ENCODE measurements around the gene TTLL5.

TTLL5 gene

DNA sequence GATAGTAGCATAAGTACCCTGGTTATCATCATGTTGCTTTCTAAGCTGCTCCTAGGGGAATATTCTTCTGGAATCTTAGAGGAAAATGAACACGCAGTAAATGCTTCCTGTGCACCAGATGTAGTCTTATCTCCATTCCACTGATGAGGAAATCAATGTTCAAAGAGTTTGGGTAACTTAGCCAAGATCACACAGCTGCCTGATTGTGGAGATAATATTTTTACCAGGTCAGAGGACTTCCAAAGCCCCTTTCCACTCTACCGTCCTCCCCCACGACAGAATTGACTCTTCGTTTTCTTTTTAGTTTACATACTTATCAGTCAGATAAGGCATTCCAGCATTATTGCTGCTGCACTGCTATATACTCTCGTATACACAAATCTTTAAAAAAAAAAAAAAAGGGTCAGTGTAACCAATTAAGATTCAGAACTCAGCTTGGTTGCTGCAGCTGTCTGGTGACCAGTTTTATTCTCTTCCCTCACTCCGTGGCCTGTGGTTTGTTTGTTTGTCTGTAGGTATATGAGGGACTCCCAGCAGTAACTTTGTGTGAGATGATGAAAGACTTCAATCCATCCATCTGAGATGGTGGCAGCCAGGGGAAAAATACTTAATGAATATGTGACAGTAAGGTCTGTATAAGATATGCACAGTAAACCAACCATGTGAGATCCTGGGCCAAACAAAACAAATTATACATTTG, 210.3 kb downstream of the TTLL5 start:
- DNase-seq (ENCODE audit: low spot score) = no peak

DNA sequence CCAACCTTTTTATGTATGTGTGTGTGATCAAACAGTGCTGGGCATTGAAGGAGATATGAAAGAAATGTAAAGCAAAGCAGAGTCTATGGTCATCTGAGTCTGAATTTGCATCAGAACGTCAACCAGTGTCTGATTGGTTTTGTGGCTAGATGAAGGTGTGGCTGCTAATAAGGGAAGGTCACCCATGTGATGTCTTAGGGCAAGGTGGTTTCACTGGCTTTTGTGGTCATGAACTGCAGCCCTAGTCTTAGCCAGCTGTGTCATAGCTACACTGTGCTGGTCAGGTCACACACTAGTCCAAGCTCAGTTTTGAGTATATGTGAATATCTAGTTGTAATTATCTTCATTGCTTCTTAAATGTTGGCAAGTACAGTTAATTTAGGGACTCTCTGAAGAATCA, 214.9 kb downstream of the TTLL5 start:
- DNase-seq (ENCODE audit: low spot score) = no peak

DNA sequence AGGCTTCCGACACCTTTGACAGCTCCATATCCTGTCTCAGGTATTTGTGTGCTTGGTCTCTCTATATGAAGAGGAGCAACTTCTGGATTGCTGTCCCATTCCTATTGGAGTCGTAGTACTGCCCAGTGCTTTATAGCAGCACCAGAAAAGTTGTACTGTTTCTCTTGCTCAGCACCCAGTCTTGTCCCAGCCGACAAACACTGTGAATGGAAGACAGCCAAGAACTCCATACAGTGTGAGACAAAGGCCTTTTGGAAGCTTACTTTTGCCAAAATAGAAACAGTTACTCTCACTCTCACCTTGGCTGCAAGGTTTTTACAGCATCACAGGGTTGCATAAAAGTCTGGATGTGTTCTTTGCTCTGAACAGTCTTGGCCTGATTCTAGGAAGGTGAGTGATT, 215.5 kb downstream of the TTLL5 start:
- DNase-seq (ENCODE audit: low spot score) = no peak

DNA sequence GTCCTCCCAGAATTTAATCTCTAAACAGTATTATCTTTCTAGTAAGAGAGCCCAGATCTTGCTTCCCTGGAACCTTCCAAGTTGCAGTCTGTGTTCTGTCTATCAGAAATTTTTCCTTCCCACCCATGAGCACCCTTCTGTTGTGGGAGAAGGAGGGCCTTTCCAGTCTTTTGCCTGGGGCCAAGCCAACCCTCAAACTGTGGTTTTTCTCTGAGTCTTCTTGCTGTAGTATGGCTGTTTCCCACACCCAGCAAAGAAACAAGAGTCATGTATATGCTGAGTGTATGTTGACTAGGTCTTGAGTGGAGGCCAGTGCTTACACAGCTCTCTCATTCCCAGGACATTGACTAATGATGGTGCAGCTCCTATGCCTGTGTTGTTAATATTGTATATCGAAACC, 216.2 kb downstream of the TTLL5 start:
- no peak for DNase-seq (ENCODE audit: low spot score)

DNA sequence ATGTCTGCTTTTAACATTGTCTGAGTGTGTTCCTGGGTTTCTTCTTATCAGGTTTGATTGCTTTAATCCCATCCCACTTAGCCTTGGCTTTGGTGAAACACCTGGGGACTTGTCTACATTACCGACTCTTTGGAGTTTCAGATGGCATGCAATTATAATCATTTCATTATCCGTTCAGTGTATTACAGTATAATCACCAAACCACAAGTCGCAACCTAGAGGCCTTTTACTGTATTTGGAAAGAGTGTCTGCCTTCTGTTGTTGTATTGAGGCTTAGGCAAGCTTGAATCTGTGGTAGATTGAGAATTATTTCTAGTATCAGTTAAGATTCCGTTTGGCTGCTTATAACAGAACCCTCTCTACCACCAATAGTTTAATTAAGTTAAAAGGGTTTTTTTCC, 216.8 kb downstream of the TTLL5 start:
- no peak for DNase-seq (ENCODE audit: low spot score)

DNA sequence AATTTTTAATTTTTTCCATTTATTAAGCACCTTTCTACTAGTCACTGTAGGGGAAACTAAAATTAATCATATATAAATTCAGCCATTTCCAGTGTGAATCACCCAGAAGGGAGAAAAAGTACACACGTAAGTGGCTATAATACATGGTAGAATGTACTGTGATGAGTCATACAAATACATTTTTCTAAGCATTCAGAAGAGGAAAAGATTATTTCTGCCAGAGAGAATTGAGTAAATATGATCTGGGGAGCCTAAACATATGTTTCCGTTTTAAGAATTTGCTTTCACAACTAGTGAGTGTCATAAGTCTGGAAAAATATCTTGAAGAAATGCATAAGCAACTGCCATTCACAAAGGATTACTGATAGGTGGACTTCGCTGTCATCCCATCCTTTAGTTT, 218.0 kb downstream of the TTLL5 start:
- DNase-seq (ENCODE audit: low spot score) = no peak

DNA sequence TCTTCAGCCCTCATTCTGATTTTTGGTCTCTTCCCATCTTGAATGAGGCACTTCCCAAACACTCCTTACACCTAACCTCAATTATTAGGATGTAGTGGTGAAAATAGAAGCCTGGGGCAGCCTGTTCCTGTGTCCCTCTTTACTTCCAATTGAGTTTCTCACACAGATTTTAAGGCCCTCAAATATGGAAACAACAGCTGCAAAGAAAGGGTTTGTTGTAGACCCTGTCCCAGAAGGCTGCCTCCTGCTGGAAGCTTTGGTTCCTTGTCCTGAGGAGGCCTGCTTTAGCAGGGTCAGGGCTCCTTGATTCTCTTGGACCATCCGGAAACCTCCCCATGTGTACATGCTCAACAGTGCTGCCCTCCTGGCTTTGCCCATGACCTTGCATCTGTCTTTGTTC, 219.5 kb downstream of the TTLL5 start:
- no peak for DNase-seq (ENCODE audit: low spot score)

DNA sequence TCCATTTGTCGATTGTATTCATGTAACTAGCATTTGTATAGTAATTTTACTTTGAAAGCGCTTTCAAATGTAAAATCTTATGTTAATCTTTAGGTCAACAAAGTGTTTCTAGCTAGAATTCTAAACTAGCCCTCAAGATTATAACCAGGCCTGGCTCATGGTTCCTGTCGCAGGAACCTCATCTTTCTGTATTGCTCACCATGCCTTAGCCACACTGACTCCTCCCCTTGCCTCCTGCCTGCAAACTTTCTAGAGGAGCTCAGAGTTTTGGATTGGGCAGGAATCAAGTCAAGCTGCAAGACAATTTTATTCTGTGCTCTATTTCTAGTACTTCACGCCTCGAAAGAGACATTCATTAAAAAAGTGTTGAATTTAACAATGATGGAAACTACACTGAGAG, 220.9 kb downstream of the TTLL5 start:
- DNase-seq (ENCODE audit: low spot score) = no peak

DNA sequence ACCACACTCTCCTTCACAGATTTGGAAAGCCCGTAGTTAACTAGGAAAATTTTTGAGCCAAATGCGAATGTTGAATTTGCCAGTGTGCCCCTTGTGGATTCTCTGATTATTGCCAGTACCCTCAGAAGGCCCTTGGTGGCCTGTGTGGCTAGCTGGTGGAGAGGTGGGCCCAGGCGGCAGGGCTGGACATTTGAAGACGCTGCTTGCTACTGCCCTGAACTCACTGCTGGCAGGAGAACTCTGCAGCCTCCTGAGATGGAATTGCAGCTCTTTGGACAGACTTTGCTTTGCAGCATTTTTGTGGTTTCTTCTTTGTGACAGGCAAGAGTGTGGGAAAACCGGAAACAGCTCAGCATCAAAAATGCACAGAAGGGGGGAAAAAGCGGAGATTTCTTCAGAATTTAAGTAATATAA, 223.2 kb downstream of the TTLL5 start:
- DNase-seq (ENCODE audit: low spot score) = no peak

DNA sequence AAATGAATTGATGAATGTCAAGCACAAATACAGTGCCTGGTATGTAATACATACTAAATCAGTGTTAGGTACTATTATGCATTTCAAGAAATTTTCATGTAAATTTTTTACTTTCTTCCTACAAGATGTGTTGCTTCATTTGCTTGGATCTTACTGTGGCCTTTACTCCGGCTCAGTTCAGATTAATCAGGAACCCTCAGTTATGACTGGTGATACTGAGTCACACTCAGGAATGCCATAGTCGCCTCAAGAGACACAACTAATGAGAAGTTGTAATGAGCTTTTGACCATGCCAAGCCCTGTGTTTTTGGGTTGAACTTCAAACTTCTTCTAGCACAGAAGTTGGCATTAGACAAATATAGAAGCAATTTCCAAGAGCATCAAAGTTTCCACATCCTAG, 224.8 kb downstream of the TTLL5 start:
- no peak for DNase-seq (ENCODE audit: low spot score)

DNA sequence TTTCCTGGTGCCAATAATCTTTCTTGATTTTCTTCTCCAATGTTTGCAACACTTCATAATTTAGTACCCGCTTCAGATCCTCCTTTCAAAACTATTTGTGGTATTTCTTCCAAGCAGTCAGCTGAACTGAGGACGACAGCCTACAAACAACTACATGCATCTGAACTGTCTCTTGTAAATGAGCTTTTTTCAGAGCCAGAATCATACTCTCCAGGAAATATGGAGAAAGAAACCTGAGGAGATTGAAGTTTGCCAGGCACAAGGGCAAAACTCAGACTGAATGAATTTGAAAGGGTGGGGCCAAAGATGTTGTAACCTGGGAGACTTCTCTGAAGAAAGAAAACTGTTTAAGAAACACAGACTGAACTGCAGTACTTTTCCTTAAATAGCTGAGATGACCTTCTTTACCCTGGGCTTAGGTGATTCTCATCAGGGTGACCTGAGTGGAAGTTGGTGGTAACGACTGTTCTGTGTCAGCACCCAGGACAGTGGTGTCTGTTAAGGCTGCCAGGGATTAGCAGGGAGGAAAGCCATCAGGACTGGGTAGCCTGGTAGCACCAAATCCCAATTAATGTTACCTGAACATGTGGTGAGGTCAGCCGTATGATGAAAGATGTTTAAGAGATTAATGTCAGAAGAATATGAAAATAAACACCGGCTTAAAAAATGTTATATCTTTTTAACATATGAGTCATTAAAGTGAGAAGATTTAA, 225.7 kb downstream of the TTLL5 start:
- DNase-seq (ENCODE audit: low spot score) = no peak

DNA sequence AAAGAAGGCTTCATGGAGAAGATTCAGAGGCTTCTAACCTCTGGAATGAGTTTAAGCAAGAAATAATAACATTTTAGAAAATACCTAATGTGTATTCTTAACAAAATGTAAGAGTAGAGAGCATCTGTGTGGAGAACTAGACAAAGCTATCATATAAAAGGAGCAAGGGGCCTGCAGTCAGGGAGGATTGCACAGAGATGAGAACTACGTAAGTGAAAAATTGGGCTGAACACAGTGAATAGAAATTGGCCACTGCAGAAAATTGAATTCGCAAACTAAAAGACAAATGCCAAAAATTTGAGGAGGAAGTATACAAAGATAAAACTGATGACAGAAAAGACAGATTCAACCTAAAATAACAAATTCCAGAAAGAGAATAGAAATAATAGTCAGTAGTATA, 227.9 kb downstream of the TTLL5 start:
- no peak for DNase-seq (ENCODE audit: low spot score)

DNA sequence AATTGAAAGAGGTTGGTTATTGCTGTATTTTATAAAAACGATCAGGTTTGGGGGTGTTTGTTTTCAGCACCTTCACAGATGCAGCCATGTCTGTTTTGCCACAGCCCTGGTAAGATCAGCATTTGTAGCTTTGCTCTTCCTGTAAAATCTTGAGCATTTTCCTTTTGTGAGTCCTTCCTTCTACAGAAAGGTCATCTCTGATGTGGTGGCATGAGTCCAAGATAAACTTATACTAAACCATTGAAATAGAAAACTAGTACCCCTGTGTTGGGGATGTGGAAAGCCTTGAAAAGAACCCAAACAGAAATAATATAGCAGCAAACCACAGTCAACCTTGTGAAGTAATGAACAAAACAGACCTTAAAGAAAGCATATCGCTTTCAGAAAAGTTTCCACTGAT, 235.3 kb downstream of the TTLL5 start:
- DNase-seq (ENCODE audit: low spot score) = no peak

DNA sequence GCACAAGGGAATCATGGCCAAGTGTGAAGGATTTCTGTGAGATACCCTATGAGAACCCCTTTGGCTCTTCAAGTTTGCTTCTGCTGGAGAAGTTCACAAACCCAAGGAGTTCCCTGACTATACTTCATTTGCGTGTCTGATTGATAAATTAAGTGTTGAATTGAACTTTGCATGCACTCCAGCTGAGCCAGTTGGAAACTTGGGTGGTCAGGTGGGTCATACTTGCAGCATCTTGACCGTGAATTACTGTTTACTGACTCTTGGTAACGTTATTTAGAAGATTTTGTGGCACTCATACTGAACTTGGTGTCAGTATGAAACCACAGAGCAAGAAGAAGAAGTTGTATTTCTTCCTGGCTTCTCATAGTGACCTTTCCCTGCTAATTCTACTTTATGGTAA, 243.3 kb downstream of the TTLL5 start:
- no peak for DNase-seq (ENCODE audit: low spot score)

DNA sequence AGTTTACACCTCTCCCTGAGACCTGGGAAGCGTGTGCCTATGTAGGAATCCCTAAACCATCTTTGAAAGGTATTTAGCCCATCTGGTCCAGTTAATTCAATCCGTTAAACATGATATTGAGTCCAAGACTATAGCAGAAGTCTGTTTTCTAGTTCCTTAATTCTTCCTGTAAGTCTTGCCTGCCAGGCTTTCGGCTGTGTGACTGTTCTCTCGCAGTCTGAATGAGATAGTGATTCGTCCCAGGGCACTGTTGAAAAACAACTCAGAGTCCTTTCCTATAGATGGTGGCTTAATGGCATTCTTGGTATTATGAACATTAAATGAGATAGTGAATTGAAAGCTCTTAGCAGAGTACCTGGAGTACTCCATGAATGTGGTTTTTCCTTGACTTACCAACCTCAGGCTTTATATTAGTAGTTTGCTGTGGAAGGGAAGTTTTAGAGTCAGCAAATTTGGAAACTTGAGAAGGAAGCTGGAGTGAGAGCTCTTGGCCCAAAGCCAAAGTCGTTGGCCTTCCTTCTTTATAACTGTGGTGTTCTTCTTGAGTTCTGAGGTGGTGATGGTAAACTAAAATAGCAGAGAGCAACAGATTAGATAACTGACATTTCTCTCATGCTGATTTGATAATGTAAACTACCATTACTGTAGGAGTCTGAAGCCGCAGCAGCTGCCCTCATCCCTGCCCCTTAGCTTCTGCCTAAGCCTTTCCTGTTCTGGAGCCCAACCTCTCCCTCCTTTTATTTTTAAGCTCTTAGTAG, 244.3 kb downstream of the TTLL5 start:
- no peak for DNase-seq (ENCODE audit: low spot score)

DNA sequence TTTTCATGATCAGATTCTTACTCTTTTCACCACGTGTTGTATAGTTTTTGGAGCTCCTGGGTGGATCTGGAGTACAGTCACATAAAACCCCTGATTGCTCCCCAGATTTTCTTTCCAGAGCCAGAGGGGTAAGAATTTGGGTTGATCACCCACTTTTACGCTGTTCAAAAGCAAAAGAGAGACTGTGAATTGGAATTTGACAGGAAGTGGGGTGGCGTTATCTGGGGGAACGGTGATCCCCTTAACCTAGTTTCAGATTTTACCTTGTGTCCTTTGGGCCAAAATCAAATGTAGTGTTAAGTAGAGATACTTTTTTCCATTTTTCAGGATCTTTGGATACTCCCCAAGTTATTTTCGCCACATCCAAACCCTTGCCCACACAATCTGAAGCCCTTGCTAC, 245.2 kb downstream of the TTLL5 start:
- no peak for DNase-seq (ENCODE audit: low spot score)

DNA sequence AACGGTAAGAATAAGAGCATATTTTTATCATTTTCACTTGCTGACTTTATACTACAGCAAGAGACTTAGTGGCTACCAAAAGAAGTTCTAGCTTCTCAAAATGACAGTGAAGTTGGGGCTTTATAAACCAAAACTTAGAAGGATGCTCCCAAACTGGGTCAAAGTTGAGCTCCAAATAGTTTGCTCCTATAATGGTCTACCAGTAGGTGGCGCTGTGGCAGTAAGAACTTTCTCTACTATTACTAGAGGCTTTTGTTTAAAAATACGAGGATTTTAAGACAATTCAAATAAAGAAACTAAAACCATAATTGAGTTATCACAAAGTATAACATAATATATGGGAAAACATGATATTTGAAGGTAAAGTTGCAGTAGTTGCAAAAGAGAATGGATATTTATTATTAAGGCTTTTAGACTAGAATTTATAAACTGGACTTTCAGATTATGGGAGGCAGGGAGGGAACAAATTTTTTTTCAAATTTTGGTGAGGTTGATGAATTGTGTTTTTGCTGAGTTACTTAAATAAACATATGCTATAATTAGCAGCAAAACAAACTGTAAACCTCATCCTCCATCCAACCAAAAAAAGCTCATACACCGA, 245.7 kb downstream of the TTLL5 start:
- no peak for DNase-seq (ENCODE audit: low spot score)

DNA sequence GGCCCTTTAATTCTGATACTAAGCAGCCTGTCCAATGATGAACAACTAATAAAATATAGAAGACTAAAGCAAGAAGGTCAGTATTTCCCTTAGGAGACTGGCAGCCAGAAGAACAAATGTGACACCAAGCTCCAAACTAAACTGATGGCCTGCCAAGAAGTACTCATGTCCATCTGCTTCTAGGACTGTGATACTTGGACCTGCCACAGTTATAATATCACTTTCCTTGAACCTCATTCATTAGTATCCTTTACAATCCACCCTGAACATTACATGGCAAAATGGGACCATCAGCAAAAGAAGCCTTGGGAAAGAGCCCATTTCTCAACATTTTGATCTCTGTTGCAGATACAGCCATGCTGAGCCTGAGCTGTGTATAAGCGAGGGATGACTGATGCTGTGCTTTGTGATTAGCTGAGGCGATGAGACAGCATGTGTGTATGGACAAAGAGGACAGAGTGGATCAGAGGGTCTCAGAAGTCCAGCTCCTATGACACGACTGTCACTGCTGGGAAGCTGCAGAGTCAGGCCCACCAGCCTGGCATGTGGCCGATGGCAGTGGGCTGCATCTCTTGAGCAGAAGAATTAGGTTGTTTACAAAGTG, 246.8 kb downstream of the TTLL5 start:
- no peak for DNase-seq (ENCODE audit: low spot score)

DNA sequence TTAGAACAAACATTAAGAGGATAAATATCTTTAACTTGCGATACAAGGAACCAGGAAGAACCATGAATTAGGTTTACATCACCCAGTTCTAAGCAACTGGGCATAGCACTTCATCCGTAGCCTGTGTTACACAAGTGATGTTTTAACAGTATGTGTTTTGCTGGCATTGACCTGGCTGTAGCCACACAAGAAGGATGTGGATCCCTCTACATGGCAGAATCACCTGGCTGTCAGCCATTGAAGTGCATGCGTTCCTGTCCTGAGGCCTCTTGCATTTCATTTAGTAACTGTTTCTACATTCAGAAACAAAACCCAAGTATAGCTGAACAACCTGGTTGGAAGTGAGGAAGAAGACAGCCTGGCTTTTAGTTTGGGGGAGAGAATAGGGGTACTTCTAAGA, 248.6 kb downstream of the TTLL5 start:
- DNase-seq (ENCODE audit: low spot score) = no peak

DNA sequence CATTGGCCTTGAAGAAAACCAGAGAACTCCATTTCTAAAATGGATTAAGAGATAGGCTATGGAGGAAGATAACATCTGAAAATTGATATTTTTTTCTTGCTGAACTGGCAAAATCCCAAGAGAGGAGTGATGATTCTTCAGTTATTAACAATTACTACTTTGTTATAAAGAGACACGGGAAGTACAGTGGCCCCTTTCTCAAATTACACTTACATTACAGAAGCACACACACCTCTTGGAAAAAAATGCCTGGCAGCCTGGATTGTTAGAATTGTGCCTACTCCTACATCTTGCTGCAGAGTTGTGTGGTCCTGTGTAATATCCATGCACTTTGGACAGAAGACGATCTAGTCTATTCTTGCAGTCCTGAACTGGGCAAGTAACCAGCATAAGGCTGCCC, 249.0 kb downstream of the TTLL5 start:
- no peak for DNase-seq (ENCODE audit: low spot score)

DNA sequence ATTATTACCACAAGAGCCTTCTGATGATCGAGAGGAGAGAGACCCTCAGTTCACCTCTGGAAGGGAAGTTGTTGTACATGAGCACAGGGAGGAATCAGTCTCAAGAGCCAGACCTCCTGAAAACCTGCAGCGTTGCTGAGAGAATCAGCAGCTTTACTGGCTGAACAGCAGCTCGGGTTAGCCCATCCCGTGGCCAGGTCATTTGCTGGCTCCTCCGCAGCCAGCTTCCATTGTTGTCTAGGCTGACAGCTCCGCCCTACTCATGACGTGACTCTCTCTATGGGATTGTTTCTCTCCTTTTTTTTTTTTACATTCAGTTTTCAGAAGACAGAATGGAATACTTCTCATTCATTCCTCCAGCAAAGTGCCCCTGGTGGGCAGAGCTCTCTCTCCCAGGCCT, 250.8 kb downstream of the TTLL5 start:
- peak; percentile 78 for DNase-seq (ENCODE audit: low spot score)

DNA sequence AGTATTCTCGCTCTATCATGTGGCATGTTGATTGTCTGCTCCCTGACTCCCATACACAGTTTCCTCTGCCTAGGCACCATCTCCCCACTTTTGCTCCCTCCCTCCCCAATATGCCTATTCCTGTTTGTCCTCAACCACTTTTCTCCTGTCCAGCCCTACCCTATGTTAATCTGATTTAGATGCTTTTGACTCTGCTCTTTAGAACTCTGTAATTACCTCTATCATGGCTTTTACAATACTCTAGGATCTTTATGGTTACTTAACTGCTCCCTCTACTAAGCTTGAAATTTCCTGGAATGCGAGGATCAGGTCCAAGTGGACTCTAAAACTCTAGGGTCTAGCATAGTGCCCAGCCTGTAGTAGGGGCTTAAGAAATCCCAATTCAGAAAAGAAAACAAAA, 252.1 kb downstream of the TTLL5 start:
- no peak for DNase-seq (ENCODE audit: low spot score)

DNA sequence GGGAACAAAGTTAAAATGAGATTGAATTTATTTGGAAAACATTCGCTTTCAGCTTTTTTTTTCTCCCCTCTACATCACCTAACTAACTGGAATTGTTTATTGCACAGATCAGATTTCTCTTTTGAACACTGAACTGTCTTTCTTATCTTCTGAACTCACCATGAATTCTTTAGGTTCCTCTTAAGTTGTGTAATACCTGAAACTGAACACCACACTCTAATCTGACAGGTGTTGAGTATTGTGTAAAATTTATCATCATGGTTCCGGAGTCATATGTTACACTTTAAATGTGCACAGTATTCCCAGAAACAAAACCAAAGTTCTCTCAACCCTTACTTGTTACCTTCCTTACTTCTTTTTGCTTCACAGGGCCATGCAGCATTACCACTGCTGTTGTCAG, 254.0 kb downstream of the TTLL5 start:
- DNase-seq (ENCODE audit: low spot score) = no peak
